Measurements from ENCODE around the gene MTG1. TPM values are rescaled to one million over a fixed set of nuclear protein-coding genes. Genes with fewer than 3 reads are reported as not detected.

MTG1 gene
- polyA plus RNA-seq, 1 donor (not counting 4 experiments of a cell fraction or from before 2014, with no cell fraction given): 31.6 TPM

DNA sequence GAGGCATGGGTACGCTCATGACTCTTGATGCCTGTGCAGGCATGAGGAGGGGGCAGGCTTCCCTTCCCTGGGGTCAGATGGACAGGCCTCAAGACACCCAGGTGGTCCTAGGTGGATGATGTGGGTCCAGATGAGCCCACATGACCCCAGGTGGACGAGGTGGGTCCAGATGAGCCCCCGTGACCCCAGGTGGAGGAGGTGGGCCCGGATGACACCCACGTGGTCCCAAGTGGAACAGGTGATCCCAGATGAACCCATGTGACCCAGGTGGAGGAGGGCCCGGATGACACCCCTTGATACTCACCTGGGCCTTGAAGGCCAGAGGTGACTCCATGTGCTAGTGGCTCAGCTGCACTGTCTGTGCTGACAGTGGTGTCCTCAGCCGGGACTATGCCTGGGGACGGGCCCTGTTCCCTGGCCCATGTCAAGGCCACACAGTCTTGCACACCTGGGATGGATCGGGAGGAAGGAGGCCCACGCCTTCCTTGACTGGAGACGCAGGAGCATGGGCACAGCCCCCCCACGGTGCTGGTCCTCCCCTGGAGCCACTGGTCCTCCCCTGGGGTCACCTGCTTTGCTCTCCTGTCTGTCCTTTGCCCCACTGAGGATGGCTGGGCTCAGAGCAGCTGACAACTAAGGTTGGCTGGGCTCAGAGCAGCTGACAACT is 43.5 kb upstream of the MTG1 start:
- H2AFZ ChIP-seq (ENCODE audit: control insufficient read depth, low read length): no peak overlapping the region
- dilution Hi-C loops (cut with MboI; ENCODE audit: extremely low pct_ligation_motif_present, low sequenced_read_pairs): no loop called here
- no peaks in the 10 kb centered on the region for H3K79me2 ChIP-seq (ENCODE audit: control insufficient read depth, insufficient read depth, low read length)
- H3K9ac ChIP-seq (ENCODE audit: control insufficient read depth, extremely low read depth, insufficient read depth, low read length): no peak overlapping the region
- no peaks in the 10 kb centered on the region for H3K36me3 ChIP-seq (ENCODE audit: control insufficient read depth in 2 of 2, extremely low read depth in 1 of 2, insufficient read depth in 2 of 2, low read length in 2 of 2)
- no peak for FAIRE-seq
- H3K9me1 ChIP-seq (ENCODE audit: control insufficient read depth, extremely low read depth, insufficient read depth, low read length): no peaks in the 10 kb centered on the region
- DNase-seq (ENCODE audit: low read depth, low spot score): no peak
- H3K9me3 ChIP-seq (ENCODE audit: control insufficient read depth, low read depth, low read length): no peaks in the 10 kb centered on the region
- no peak overlapping the region for H3K4me2 ChIP-seq (ENCODE audit: control insufficient read depth, extremely low read depth, insufficient read depth, low read depth, low read length)
- H3K4me3 ChIP-seq (ENCODE audit: control insufficient read depth in 2 of 3, extremely low read depth in 1 of 3, insufficient read depth in 2 of 3, low read depth in 1 of 3, low read length in 3 of 3): no peak overlapping the region
- H3K27me3 ChIP-seq (ENCODE audit: control insufficient read depth, extremely low read depth, insufficient read depth, low read length): peaks cover 4% of the 10 kb centered on the region
- H4K20me1 ChIP-seq (ENCODE audit: control insufficient read depth, extremely low read depth, insufficient read depth, low read length): no peaks in the 10 kb centered on the region
- H3K4me1 ChIP-seq (ENCODE audit: control insufficient read depth, extremely low read depth, insufficient read depth, low read length): no peaks in the 10 kb centered on the region
- TF ChIP-seq, protein P1, sequence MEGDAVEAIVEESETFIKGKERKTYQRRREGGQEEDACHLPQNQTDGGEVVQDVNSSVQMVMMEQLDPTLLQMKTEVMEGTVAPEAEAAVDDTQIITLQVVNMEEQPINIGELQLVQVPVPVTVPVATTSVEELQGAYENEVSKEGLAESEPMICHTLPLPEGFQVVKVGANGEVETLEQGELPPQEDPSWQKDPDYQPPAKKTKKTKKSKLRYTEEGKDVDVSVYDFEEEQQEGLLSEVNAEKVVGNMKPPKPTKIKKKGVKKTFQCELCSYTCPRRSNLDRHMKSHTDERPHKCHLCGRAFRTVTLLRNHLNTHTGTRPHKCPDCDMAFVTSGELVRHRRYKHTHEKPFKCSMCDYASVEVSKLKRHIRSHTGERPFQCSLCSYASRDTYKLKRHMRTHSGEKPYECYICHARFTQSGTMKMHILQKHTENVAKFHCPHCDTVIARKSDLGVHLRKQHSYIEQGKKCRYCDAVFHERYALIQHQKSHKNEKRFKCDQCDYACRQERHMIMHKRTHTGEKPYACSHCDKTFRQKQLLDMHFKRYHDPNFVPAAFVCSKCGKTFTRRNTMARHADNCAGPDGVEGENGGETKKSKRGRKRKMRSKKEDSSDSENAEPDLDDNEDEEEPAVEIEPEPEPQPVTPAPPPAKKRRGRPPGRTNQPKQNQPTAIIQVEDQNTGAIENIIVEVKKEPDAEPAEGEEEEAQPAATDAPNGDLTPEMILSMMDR (optimal IDR thresholded peaks at IDR 0.05 in 1 of 3, IDR thresholded peaks at IDR 0.05 in 1 of 3, conservative IDR thresholded peaks at IDR 0.05 in 1 of 3; ENCODE audit: extremely low read depth in 1 of 3, insufficient read depth in 2 of 3, low read length in 3 of 3): no peak
- TF ChIP-seq EZH2 (IDR thresholded peaks at IDR 0.05; ENCODE audit: low read length): no peak
- H3K27ac ChIP-seq (ENCODE audit: control insufficient read depth, insufficient read depth, low read length): no peak overlapping the region

DNA sequence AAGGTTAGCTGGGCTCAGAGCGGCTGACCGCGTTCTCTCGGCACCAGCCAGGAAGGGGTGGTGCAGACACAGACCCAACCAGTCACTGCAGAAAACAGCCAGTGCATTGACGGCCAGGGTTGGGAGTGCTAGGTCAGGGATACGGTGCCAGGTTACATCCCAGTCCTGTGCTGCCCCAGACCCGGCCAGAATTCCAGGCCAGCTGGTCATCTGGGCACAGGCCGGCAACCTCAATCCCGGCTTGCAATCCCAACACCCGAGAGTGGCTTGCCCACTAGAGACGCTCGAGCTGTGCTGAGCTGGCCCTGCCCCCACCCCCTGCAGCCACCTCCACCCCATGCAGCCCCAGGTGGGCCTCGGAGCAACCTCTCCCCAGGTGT is 43.0 kb upstream of the MTG1 start:
- H3K27ac ChIP-seq (ENCODE audit: control insufficient read depth, insufficient read depth, low read length): no peak overlapping the region
- FAIRE-seq (no peak), DNase-seq (ENCODE audit: low read depth, low spot score) (no peak)
- no peaks in the 10 kb centered on the region for H3K36me3 ChIP-seq (ENCODE audit: control insufficient read depth in 2 of 2, extremely low read depth in 1 of 2, insufficient read depth in 2 of 2, low read length in 2 of 2)
- no peak overlapping the region for H2AFZ ChIP-seq (ENCODE audit: control insufficient read depth, low read length)
- H4K20me1 ChIP-seq (ENCODE audit: control insufficient read depth, extremely low read depth, insufficient read depth, low read length): no peaks in the 10 kb centered on the region
- H3K79me2 ChIP-seq (ENCODE audit: control insufficient read depth, insufficient read depth, low read length): no peaks in the 10 kb centered on the region
- no peak overlapping the region for H3K4me2 ChIP-seq (ENCODE audit: control insufficient read depth, extremely low read depth, insufficient read depth, low read depth, low read length)
- TF ChIP-seq, protein P1 (optimal IDR thresholded peaks at IDR 0.05 in 1 of 3, IDR thresholded peaks at IDR 0.05 in 1 of 3, conservative IDR thresholded peaks at IDR 0.05 in 1 of 3; ENCODE audit: extremely low read depth in 1 of 3, insufficient read depth in 2 of 3, low read length in 3 of 3): no peak
- TF ChIP-seq EZH2 (IDR thresholded peaks at IDR 0.05; ENCODE audit: low read length): no peak
- no peaks in the 10 kb centered on the region for H3K9me1 ChIP-seq (ENCODE audit: control insufficient read depth, extremely low read depth, insufficient read depth, low read length)
- no peak overlapping the region for H3K4me3 ChIP-seq (ENCODE audit: control insufficient read depth in 2 of 3, extremely low read depth in 1 of 3, insufficient read depth in 2 of 3, low read depth in 1 of 3, low read length in 3 of 3)
- peaks cover 4% of the 10 kb centered on the region for H3K27me3 ChIP-seq (ENCODE audit: control insufficient read depth, extremely low read depth, insufficient read depth, low read length)
- no peaks in the 10 kb centered on the region for H3K9me3 ChIP-seq (ENCODE audit: control insufficient read depth, low read depth, low read length)
- no peaks in the 10 kb centered on the region for H3K4me1 ChIP-seq (ENCODE audit: control insufficient read depth, extremely low read depth, insufficient read depth, low read length)
- H3K9ac ChIP-seq (ENCODE audit: control insufficient read depth, extremely low read depth, insufficient read depth, low read length): no peak overlapping the region
- dilution Hi-C loops (cut with MboI; ENCODE audit: extremely low pct_ligation_motif_present, low sequenced_read_pairs): no loop called here

Measured in keratinocyte (primary cell).